HCT116 (cell line): ENCODE measurements around the gene IFT52. TPM values are rescaled to one million over a fixed set of nuclear protein-coding genes. Genes with fewer than 3 reads are reported as not detected.

Experiments
- ATAC-seq: fragments of 200-7000 bp; cut with Tn5 transposase; 2 replicates; pipeline ENCODE4 v1.9.1; 2020; ENCODE audit warnings: mild to moderate bottlenecking, moderate library complexity
- BruUV-seq: library from RNA; stranded (reverse); fragments of 400-500 nt; replicated peaks from 2 replicates; lab custom pipeline; 2021; lab: Mats Ljungman, UMichigan
- CTCF ChIA-PET: fragments of 300-600 bp; sonication (Branson Sonifier 250); formaldehyde crosslinking; loops from one replicate; lab custom pipeline; 2021; ENCODE audit warnings: antibody characterized with exemption; lab: Charles Lee
- POLR2A ChIA-PET: fragments of 300-600, 350-600 bp; sonication (Branson Sonifier 250); formaldehyde crosslinking; loops from one replicate; lab custom pipeline; 2021; ENCODE audit warnings: antibody characterized with exemption; lab: Charles Lee
- RAD21 ChIA-PET, 2 experiments: fragments of 300-600 bp; sonication (Branson Sonifier 250); formaldehyde crosslinking; loops; one replicate each; lab custom pipeline; 2023; ENCODE audit warnings: low total read pairs in 2 of 2; ENCODE audit not compliant: uncharacterized antibody in 2 of 2, unreplicated experiment in 2 of 2, low non-redundant PET in 1 of 2; lab: Charles Lee
- DNase-seq: peaks from one replicate; pipeline ENCODE4 v3.0.0-alpha.2; 2010; ENCODE audit warnings: low read depth, low spot score
- H2AFZ ChIP-seq: fragments of 200-600 bp; shearing (Covaris generic), sonication (generic); 2 replicates; pipeline ENCODE4 v1.6.1; 2017; ENCODE audit warnings: low read depth, mixed run types, mixed read lengths, antibody characterized with exemption, low read length; ENCODE audit not compliant: poor library complexity, severe bottlenecking
- H3K27ac ChIP-seq: 2 replicates; pipeline ENCODE4 v1.5.1; 2012; ENCODE audit warnings: low read depth, low read length
- H3K27me3 ChIP-seq: fragments of 200-600 bp; sonication (generic); 2 replicates; pipeline ENCODE4 v1.6.1; 2016; ENCODE audit warnings: mixed run types, low read length, mixed read lengths; ENCODE audit not compliant: insufficient read depth
- H3K36me3 ChIP-seq, 2 experiments: fragments of 200-500 bp in 1 of 2; fragments of 200-600 bp in 1 of 2; sonication (Bioruptor generic) in 1 of 2; sonication (generic) in 1 of 2; 2 replicates each; pipeline versions ENCODE4 v1.5.1 to v1.6.1; 2014 to 2016; ENCODE audit warnings: low read length in 2 of 2, inconsistent platforms in 1 of 2, mixed read lengths in 1 of 2, mixed run types in 1 of 2; ENCODE audit not compliant: insufficient read depth in 2 of 2, control insufficient read depth in 1 of 2
- H3K4me1 ChIP-seq, 2 experiments: fragments of 200-600 bp in 1 of 2; sonication (generic) in 1 of 2; 2 replicates each; pipeline versions ENCODE4 v1.5.1 to v1.6.1; 2012 to 2017; ENCODE audit warnings: low read length in 2 of 2, inconsistent platforms in 1 of 2, mild to moderate bottlenecking in 1 of 2, mixed read lengths in 1 of 2, mixed run types in 1 of 2, moderate library complexity in 1 of 2; ENCODE audit not compliant: insufficient read depth in 2 of 2, control insufficient read depth in 1 of 2
- H3K4me2 ChIP-seq: fragments of 200-600 bp; sonication (generic); 2 replicates; pipeline ENCODE4 v1.6.1; 2017; ENCODE audit warnings: mixed run types, low read length, mixed read lengths
- H3K4me3 ChIP-seq, 2 experiments: fragments of 200-600 bp in 1 of 2; sonication (generic) in 1 of 2; replicated peaks in 1 of 2; 2 replicates each; pipeline ENCODE4 v1.5.1; 2011 to 2016; ENCODE audit warnings: low read length in 2 of 2, control low read depth in 1 of 2, low read depth in 1 of 2, mild to moderate bottlenecking in 1 of 2, mixed read lengths in 1 of 2, mixed run types in 1 of 2
- H3K79me2 ChIP-seq: fragments of 200-600 bp; sonication (generic); 2 replicates; pipeline ENCODE4 v1.6.1; 2017; ENCODE audit warnings: mild to moderate bottlenecking, mixed run types, low read length, moderate library complexity, mixed read lengths; ENCODE audit not compliant: insufficient read depth
- H3K9ac ChIP-seq: fragments of 200-600 bp; sonication (generic); 2 replicates; pipeline ENCODE4 v1.6.1; 2016; ENCODE audit warnings: low read length, mixed read lengths
- H3K9me2 ChIP-seq: fragments of 200-600 bp; sonication (generic), shearing (Covaris generic); 2 replicates; pipeline ENCODE4 v1.6.1; 2017; ENCODE audit warnings: mixed run types, mild to moderate bottlenecking, moderate library complexity; ENCODE audit not compliant: insufficient read depth
- H3K9me3 ChIP-seq, 2 experiments: fragments of 200-500 bp in 1 of 2; fragments of 200-600 bp in 1 of 2; sonication (Bioruptor generic) in 1 of 2; sonication (generic) in 1 of 2; 2 replicates each; pipeline ENCODE4 v1.6.1; 2014 to 2017; ENCODE audit warnings: low read length in 2 of 2, mixed read lengths in 2 of 2, inconsistent platforms in 1 of 2, low read depth in 1 of 2, mild to moderate bottlenecking in 1 of 2, mixed run types in 1 of 2, moderate library complexity in 1 of 2; ENCODE audit not compliant: control insufficient read depth in 1 of 2, insufficient read depth in 1 of 2
- H4K20me1 ChIP-seq: fragments of 200-600 bp; sonication (generic), shearing (Covaris generic); 2 replicates; pipeline ENCODE4 v1.6.1; 2017; ENCODE audit warnings: mixed run types, mild to moderate bottlenecking, moderate library complexity; ENCODE audit not compliant: insufficient read depth
- ATF3 ChIP-seq: IDR thresholded peaks from 2 replicates; pipeline ENCODE4 v1.6.1; 2012
- ELF1 ChIP-seq: IDR thresholded peaks from 2 replicates; pipeline ENCODE4 v1.6.1; 2012; ENCODE audit warnings: low read depth, borderline replicate concordance
- EZH2phosphoT487 ChIP-seq: fragments of 200-600 bp; IDR thresholded peaks from 2 replicates; pipeline ENCODE4 v1.6.1; 2018; ENCODE audit warnings: antibody characterized with exemption, borderline replicate concordance
- FOSL1 ChIP-seq: IDR thresholded peaks from 2 replicates; pipeline ENCODE4 v1.6.1; 2012; ENCODE audit warnings: low read depth
- JUND ChIP-seq: IDR thresholded peaks from 2 replicates; pipeline ENCODE4 v1.6.1; 2012
- MAX ChIP-seq: IDR thresholded peaks from 2 replicates; pipeline ENCODE4 v1.6.1; 2012
- SP1 ChIP-seq: IDR thresholded peaks from 2 replicates; pipeline ENCODE4 v1.6.1; 2012; ENCODE audit warnings: low read depth
- SRF ChIP-seq: IDR thresholded peaks from 2 replicates; pipeline ENCODE4 v1.6.1; 2012; ENCODE audit warnings: low read depth
- ZFX ChIP-seq: fragments of 450-650 bp; IDR thresholded peaks from 2 replicates; pipeline ENCODE4 v1.6.1; 2017
- ZNF274 ChIP-seq: fragments of 200-500 bp; sonication (Bioruptor generic); IDR thresholded peaks from 2 replicates; pipeline ENCODE4 v1.6.1; 2014; ENCODE audit warnings: mild to moderate bottlenecking, low read depth, low read length, inconsistent platforms
- intact Hi-C: fragments of 100-400 bp; cut with micrococcal nuclease; formaldehyde crosslinking; loops from 2 replicates; pipeline ENCODE4 v1.10.0; 2022
- total RNA-seq: library from RNA; stranded (reverse); gene quantifications from one replicate; pipeline ENCODE4 v1.2.1, GENCODE V29; 2021; ENCODE audit not compliant: unreplicated experiment

Gene IFT52
- total RNA-seq, 1 experiment from 2014 or later = 29.0 TPM

GRCh38 chr20:43545837-43546578, 44.7 kb upstream of the IFT52 start:
- no TSS peak for BruUV-seq
- no peaks in the 10 kb centered on the region for H4K20me1 ChIP-seq
- no peak overlapping the region for H3K4me3 ChIP-seq
- no peak overlapping the region for H3K27ac ChIP-seq
- DNase-seq (no peak), ATAC-seq (no peak)
- POLR2A ChIA-PET = no interaction called here
- no peak overlapping the region for H3K4me2 ChIP-seq
- peaks cover 0 to 3% of the 10 kb centered on the region in 2 experiments; a peak in 2 of 4 replicates for H3K36me3 ChIP-seq
- H2AFZ ChIP-seq = no peak overlapping the region
- TF ChIP-seq ZNF274 (no peak), JUND (no peak), ZFX (no peak), ELF1 (no peak), ATF3 (no peak), SRF (no peak), EZH2phosphoT487 (no peak), MAX (no peak), FOSL1 (no peak), SP1 (no peak)
- no peaks in the 10 kb centered on the region for H3K9me2 ChIP-seq
- no peaks in the 10 kb centered on the region for H3K79me2 ChIP-seq
- peaks cover 0 to 3% of the 10 kb centered on the region in 2 experiments; a peak in 1 of 4 replicates for H3K9me3 ChIP-seq
- H3K27me3 ChIP-seq = no peaks in the 10 kb centered on the region
- H3K9ac ChIP-seq = no peak overlapping the region
- RAD21 ChIA-PET = no interaction called here
- intact Hi-C loops = no loop called here
- CTCF ChIA-PET = interaction anchor here (1.0 kb wide), 1 partner anchor 8 kb away, joined by 3 read pairs; no protein-coding TSS in a partner anchor
- no peaks in the 10 kb centered on the region for H3K4me1 ChIP-seq
